ENCODE data around the gene ENPP6.

The ENPP6 gene

DNA sequence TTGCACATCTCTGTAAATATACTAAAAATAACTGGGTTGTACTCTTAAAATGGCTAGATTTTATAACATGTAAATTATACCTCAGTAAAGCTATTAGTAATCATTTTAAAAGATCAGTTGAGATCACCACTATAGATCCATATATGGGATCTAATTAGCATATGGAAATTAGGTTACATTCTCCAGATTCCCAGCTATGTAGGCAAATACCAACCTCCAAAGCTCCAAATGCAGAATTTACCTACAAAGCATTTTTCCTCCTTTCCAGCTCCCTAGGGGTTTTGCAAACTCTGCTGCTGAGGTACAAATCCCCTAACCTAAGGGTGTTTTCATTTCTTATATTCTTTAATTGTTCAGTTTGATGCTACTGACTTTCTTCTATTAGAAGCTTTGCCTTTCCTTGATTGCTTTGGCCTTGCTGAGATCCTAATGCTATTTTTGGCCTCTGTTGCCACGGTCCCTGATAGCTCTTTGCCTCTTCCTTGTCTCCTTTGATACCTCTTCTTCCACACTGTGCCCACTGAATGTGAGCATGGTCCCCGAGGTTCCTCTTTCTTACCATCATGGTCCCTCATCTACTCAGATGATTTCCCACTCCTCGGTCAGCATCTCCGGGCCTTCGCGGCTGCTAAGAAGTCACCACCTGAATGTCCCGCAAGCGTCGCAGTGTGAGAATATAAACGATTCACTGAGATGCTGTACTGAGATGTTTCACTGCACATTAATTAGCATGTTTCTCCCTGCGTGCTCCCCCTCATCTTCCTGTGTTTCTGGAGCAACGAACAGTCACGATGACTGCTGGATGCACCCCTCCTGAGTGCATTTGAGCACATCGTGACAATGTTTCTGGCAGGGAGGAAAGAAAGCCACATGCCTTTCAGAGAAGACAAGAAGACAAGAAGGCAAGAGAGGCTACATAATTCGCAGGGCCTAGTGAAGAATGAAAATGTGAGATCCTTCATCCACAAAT is 23.8 kb downstream of the ENPP6 start:
- intact Hi-C loops (cut with micrococcal nuclease): no loop called here
- peaks cover 2% of the 10 kb centered on the region for H3K27me3 Mint-ChIP-seq
- no peaks in the 10 kb centered on the region for H3K9me3 Mint-ChIP-seq
- H3K36me3 Mint-ChIP-seq (ENCODE audit: low read depth): no peaks in the 10 kb centered on the region
- H3K27ac Mint-ChIP-seq: no peak overlapping the region
- H3K4me1 Mint-ChIP-seq (ENCODE audit: low read depth): no peaks in the 10 kb centered on the region
- H3K4me3 Mint-ChIP-seq: no peak overlapping the region

DNA sequence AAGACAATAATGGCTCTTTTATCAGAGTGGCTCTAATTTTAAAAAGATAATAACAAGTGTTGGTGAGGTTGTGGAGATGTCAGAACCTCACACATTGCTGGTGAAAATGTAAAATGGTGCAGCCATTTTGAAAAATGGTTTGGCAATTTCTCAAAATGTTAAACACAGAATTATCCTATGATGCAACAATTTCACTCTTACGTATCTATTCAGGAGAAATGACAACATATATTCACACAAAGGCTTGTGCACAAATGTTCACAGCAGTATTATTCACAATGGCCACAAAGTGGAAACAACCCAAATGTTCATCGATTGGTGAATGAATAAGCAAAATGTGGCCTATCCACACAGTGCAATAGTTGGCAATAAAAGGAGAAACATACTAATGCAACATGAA is 24.7 kb downstream of the ENPP6 start:
- peaks cover 2% of the 10 kb centered on the region for H3K27me3 Mint-ChIP-seq
- H3K27ac Mint-ChIP-seq: no peak overlapping the region
- no peaks in the 10 kb centered on the region for H3K9me3 Mint-ChIP-seq
- H3K36me3 Mint-ChIP-seq (ENCODE audit: low read depth): no peaks in the 10 kb centered on the region
- H3K4me3 Mint-ChIP-seq: no peak overlapping the region
- H3K4me1 Mint-ChIP-seq (ENCODE audit: low read depth): no peaks in the 10 kb centered on the region
- intact Hi-C loops (cut with micrococcal nuclease): no loop called here

DNA sequence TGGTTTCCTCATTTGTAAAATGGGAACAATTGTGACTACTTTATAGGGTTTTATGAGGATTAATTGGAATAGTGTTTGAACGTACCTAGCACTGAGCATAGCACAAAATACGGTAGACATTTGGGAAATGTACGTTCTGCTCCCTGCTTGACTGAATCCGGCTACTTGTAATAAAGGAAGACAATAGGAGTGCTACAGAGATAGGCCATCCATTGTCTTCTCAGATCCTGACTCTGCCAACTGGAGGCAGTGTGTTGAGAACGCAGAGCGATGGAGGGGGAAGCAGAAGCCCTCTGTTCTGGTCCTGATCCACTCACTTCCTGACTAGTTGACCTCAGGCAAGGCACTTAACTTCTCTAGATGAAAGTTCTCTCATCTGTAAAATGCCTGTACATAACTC is 26.4 kb downstream of the ENPP6 start:
- no peaks in the 10 kb centered on the region for H3K9me3 Mint-ChIP-seq
- H3K27me3 Mint-ChIP-seq: peaks cover 2% of the 10 kb centered on the region
- H3K4me3 Mint-ChIP-seq: no peak overlapping the region
- no peak overlapping the region for H3K27ac Mint-ChIP-seq
- intact Hi-C loops (cut with micrococcal nuclease): no loop called here
- H3K4me1 Mint-ChIP-seq (ENCODE audit: low read depth): no peaks in the 10 kb centered on the region
- no peaks in the 10 kb centered on the region for H3K36me3 Mint-ChIP-seq (ENCODE audit: low read depth)

DNA sequence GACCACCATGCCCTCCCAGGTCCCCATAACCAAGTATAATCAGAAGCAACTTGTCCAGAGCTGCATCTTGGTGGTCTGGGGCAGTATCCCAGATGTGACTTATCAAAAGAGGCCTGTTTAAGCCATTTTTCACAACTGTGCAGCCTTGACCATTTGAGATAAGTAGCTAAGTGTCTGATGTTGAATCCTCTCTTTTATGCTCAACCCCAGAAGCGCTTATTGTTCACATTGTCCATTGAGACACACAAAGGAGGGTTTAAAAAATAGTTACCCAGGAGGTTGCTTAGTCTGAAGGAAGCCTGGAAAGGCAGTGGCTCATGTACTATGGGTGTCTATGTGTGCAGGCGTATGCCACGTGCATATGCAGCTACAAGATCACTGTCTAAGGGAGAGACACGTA is 27.0 kb downstream of the ENPP6 start:
- intact Hi-C loops (cut with micrococcal nuclease): no loop called here
- no peaks in the 10 kb centered on the region for H3K36me3 Mint-ChIP-seq (ENCODE audit: low read depth)
- H3K27me3 Mint-ChIP-seq: no peaks in the 10 kb centered on the region
- no peaks in the 10 kb centered on the region for H3K9me3 Mint-ChIP-seq
- no peak overlapping the region for H3K4me3 Mint-ChIP-seq
- H3K27ac Mint-ChIP-seq: no peak overlapping the region
- no peaks in the 10 kb centered on the region for H3K4me1 Mint-ChIP-seq (ENCODE audit: low read depth)

DNA sequence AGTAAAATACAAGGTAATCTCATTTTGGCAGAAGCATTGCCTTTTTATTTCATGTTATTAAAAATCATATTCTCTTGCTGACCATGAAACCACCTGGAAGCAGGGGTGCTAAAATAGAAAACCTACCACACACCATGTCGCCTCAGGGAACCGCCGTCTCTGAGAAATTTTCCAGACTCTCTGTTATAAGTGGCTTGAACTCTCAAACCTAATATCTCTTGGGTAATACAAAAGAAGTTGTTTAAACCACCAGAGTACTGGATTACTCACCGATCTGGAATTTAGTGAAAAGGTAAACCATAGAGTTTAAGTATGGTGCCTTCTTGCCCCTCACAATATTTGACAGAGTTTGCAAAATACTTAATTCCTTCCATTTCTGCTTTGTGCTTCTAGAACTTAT is 27.7 kb downstream of the ENPP6 start:
- Mint-ChIP-seq H3K4me1 (ENCODE audit: low read depth) (no peaks in the 10 kb centered on the region), H3K4me3 (no peak overlapping the region), H3K9me3 (no peaks in the 10 kb centered on the region), H3K27ac (no peak overlapping the region), H3K36me3 (ENCODE audit: low read depth) (no peaks in the 10 kb centered on the region), H3K27me3 (no peaks in the 10 kb centered on the region)
- intact Hi-C loops (cut with micrococcal nuclease): no loop called here

DNA sequence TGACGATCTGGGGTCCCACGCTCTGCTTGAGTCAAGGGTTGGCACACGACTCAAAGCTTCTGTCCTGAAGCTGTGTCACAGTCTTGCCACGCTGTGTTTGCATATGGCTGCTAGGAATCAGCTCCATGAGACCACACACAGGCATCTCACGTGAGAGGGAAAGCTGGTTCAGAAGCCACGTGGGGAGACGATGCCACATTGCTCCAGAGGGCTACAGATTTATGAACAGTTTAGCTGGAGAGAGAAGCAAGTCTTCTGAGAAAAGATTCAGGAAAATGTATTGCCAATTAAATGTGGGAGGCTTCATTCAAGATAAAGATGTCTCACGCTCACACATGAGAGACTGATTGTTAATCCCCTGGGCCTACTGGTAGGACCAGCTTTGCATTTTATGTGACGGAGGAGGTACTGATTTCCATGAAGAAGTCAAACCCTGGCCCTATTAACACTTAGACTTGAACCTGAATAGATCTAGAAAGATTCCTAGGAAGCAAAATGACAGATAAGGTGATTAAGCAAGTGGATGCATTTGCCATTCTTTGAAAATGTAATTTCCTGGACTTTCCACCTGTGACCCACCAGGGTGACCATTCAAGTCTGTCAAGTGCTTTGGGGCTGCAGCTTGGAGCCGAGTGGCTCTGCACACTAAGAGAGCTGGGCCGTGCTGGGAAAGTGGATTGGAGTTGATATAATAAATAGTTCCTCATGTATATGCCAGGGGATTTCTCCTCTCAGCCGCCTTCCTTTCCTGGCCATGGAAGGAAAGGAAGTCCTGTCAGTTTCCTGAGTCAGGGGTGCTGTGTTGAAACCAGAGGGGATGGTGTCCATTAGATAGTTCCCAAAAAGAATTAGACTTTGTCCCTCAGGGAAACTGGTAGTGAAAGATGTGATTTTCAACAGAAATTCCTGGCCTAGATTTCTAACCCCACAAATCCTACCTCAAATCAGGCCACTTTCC is 29.0 kb downstream of the ENPP6 start:
- no peaks in the 10 kb centered on the region for H3K9me3 Mint-ChIP-seq
- no peak overlapping the region for H3K27ac Mint-ChIP-seq
- no peak overlapping the region for H3K4me3 Mint-ChIP-seq

DNA sequence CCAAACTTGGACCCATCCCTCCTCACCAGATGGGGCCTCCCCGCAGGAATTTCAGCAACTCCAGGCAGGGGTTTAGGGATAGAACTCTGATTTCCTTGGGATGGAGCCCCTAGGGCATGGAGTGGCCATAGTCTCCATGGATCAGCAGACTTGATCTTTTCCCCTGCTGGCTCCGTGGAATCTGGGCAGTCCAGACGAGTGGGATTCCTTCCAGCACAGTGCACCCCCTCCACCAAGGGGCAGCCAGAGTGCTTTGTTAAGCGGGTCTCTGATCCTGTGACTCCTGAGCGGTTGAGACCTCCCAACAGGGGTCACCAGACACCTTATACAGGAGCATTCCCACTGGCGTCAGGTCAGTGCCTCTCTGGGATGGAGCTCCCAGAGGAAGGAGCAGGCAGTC is 40.4 kb downstream of the ENPP6 start:
- Mint-ChIP-seq H3K27me3 (peaks cover 9% of the 10 kb centered on the region), H3K9me3 (peaks cover 20% of the 10 kb centered on the region), H3K36me3 (ENCODE audit: low read depth) (no peaks in the 10 kb centered on the region), H3K4me3 (no peak overlapping the region), H3K4me1 (ENCODE audit: low read depth) (no peaks in the 10 kb centered on the region), H3K27ac (no peak overlapping the region)
- intact Hi-C loops (cut with micrococcal nuclease): no loop called here

More for the DNA sequence above, 29.0 kb downstream of the ENPP6 start:
- Mint-ChIP-seq H3K36me3 (ENCODE audit: low read depth) (no peaks in the 10 kb centered on the region), H3K27me3 (no peaks in the 10 kb centered on the region), H3K4me1 (ENCODE audit: low read depth) (no peaks in the 10 kb centered on the region)
- intact Hi-C loops (cut with micrococcal nuclease): no loop called here

DNA sequence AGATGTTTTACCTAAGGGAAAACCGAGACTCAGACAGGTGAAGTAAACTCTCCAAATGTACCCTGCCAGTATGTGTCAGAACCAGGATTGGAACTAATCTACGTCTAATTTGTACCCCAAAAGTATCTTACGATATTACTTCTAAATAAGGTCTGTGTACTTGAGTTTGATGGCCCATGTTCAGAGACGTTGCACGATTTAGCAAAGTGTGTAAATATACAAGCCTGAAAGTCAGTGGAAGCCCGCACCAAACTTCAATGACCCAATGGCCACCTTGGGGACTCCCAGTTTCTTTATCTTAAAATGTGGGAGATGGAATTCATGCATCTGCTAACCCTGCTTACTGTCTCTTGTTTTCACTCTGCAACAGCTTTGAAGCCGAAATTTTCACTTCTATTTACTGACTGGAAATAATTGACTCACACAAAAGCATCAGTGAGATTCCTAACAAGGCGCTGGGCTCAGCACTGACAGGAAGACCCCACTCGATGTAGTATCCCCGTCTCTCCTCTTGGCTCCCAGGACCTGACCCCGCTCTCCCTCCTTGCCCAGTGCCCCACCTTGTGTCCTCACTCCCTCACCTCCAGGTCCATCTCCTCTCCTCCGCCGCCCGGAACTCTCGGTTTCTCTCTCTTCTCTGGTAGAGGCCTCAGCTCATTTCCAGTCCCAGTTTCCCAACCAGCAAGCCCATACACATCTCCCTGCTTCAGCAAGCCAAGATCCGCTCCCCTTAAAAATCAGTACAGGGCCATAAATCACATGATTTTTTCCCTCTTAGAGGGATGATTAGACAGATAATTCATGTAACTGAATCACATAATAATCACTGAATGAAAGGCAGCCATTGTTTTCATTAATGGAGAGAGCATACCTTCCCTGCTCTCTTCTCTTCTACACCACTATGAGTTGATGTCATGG is 42.8 kb downstream of the ENPP6 start:
- no peak overlapping the region for H3K27ac Mint-ChIP-seq
- no peaks in the 10 kb centered on the region for H3K4me1 Mint-ChIP-seq (ENCODE audit: low read depth)
- H3K27me3 Mint-ChIP-seq: peaks cover 15% of the 10 kb centered on the region
- no peak overlapping the region for H3K4me3 Mint-ChIP-seq
- peaks cover 15% of the 10 kb centered on the region for H3K9me3 Mint-ChIP-seq
- intact Hi-C loops (cut with micrococcal nuclease): no loop called here
- H3K36me3 Mint-ChIP-seq (ENCODE audit: low read depth): no peaks in the 10 kb centered on the region

DNA sequence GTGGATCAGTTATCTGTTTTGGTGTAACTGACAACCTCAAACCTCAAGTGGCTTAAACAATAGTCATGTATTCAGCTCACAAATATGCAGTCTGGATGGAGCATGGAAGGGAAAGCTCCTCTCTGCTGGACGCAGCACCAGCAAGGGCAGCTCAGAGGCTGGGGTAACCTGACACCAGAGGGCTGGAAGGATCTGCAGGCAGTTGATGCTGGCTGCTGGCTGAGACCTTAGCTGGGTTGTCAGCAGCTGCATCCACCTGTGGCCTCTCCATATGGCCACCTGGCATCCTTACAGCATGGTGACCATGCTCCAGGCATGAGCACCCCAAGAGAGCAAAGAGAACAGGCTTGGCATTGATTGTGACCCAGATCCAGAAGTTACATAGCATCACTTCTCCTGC is 46.7 kb downstream of the ENPP6 start:
- H3K4me1 Mint-ChIP-seq (ENCODE audit: low read depth): peaks cover 10% of the 10 kb centered on the region
- no peak overlapping the region for H3K27ac Mint-ChIP-seq
- no peaks in the 10 kb centered on the region for H3K9me3 Mint-ChIP-seq
- no peak overlapping the region for H3K4me3 Mint-ChIP-seq
- H3K36me3 Mint-ChIP-seq (ENCODE audit: low read depth): no peaks in the 10 kb centered on the region
- H3K27me3 Mint-ChIP-seq: peaks cover 41% of the 10 kb centered on the region
- intact Hi-C loops (cut with micrococcal nuclease): no loop called here

DNA sequence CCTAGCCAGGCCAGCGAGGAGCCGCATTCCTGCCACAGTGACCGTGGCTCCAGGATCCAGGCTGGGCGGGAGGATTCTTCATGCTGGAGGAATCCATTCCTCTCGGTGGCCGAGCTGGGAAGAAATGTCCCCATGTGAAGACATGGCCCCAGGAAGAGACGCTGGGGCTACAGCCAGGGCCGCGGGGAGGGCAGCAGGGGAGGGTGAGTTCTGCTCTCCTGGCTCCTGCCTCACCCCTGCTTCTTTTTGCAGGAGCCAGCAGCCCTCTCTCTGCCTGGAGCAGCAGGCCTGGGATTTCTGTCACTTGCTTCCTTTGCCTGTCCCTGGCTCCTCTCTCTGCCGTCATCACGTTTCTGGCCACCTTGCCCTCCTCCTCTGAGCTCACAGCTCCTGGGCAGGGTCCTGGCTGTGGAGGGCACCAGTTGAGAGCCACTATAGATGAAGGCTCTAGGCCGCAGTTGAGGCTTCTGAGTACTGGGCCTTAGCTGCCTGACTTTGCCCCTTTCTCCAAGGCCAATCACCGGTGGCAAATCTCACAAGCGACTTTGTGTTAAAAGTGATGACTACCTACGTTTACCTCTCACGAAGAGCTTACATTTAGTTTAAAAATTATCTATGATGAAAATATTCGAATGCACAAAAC is 48.3 kb downstream of the ENPP6 start:
- Mint-ChIP-seq H3K27me3 (peaks cover 48% of the 10 kb centered on the region), H3K36me3 (ENCODE audit: low read depth) (no peaks in the 10 kb centered on the region), H3K4me3 (no peak overlapping the region), H3K27ac (no peak overlapping the region), H3K9me3 (no peaks in the 10 kb centered on the region), H3K4me1 (ENCODE audit: low read depth) (peaks cover 10% of the 10 kb centered on the region)
- intact Hi-C loops (cut with micrococcal nuclease): no loop called here

DNA sequence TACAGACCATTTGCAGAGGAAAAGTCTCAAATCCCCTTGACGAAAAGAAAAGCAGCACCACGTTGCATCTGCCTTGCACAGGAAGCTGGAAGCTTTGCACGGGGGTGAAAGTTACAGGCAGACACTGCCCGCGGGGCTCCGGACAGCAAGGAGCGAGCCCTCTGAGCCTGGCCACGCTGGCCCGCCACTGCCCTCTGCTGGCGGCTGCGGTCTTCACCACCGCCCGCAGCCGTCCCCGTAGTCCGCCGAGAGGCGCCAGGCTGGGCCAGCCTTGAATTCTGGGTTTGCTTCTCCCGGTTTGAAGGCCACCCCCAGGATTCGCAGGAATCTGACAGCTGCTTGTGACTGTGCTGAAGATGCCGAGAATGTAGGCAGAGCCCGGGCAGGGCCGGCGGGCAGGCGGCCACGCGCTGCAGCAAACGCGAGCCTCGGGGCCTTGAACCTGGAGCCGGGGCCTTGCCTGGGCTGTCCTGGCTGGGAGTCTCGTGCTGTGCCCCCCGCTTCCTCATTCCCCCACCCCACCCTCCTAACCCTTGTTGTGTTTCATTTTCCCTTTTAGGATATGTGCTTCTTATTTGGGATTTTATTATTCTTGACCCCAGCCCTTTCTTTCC is 49.2 kb downstream of the ENPP6 start:
- H3K36me3 Mint-ChIP-seq (ENCODE audit: low read depth): no peaks in the 10 kb centered on the region
- peaks cover 48% of the 10 kb centered on the region for H3K27me3 Mint-ChIP-seq
- H3K9me3 Mint-ChIP-seq: no peaks in the 10 kb centered on the region
- H3K4me1 Mint-ChIP-seq (ENCODE audit: low read depth): peaks cover 10% of the 10 kb centered on the region
- no peak overlapping the region for H3K27ac Mint-ChIP-seq
- H3K4me3 Mint-ChIP-seq: peak overlapping the region; percentile 27
- intact Hi-C loops (cut with micrococcal nuclease): loop anchor here (1.0 kb wide), 1 partner anchor 328 kb away; no protein-coding TSS in a partner anchor

DNA sequence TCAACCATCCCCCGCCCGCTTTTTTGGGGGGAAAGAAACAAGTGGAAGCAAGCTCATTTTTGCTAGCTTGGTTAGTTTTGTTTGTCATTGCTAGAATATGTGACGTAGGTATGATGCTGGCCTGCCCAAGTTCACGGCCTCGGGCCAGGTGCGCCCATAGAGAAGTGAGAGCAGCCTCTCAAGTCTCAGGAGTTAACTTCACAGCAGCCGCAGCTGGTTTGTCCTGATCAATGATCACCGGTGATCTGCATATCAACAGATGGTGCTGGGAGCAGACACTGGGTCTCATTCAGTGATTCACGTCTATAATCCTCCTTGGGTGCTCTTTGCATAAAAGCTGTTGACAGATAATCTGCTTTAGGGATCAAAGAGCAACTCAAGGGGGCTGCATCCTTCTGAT is 50.1 kb downstream of the ENPP6 start:
- H3K9me3 Mint-ChIP-seq: no peaks in the 10 kb centered on the region
- no peak overlapping the region for H3K27ac Mint-ChIP-seq
- H3K36me3 Mint-ChIP-seq (ENCODE audit: low read depth): no peaks in the 10 kb centered on the region
- peaks cover 48% of the 10 kb centered on the region for H3K27me3 Mint-ChIP-seq
- intact Hi-C loops (cut with micrococcal nuclease): no loop called here
- H3K4me1 Mint-ChIP-seq (ENCODE audit: low read depth): peaks cover 10% of the 10 kb centered on the region
- H3K4me3 Mint-ChIP-seq: no peak overlapping the region

DNA sequence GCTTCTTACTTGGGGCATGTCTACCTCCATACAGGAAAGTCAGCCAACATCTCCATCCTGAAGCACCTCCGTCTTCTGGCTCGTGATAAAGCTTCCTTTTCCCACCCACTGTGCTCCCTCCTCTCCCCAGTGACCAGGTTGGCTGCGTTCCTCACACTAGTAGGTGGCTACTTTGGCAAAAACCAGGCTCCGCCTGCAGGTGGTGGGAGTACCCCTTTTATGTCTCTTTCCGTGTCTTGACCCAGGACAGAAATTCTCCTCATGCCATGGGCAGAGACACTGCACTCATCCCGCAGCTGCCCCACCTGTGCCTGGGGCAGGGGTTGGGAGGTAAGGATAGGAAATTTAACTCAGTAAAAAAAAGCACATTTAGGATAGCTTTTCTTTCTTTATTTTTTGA is 50.9 kb downstream of the ENPP6 start:
- H3K27ac Mint-ChIP-seq: no peak overlapping the region
- H3K4me1 Mint-ChIP-seq (ENCODE audit: low read depth): peaks cover 10% of the 10 kb centered on the region
- H3K9me3 Mint-ChIP-seq: no peaks in the 10 kb centered on the region
- intact Hi-C loops (cut with micrococcal nuclease): no loop called here
- H3K36me3 Mint-ChIP-seq (ENCODE audit: low read depth): no peaks in the 10 kb centered on the region
- no peak overlapping the region for H3K4me3 Mint-ChIP-seq
- peaks cover 44% of the 10 kb centered on the region for H3K27me3 Mint-ChIP-seq

Data from dendritic cell treated with granulocyte-macrophage colony-stimulating factor and Interleukin-4, amounts not matched to agents 40 ng/mL and 50 ng/mL, for 4 days (primary cell).